RKO (cell line): ENCODE results near the gene YWHAH.

Experiments
- DNase-seq: peaks from one replicate; pipeline ENCODE4 v3.0.0-alpha.2; 2016; ENCODE audit warnings: low spot score

Gene YWHAH

GRCh38 chr22:31943978-31944699 lies at the start of gene YWHAH:
TSS of gene YWHAH (plus strand) at chr22:31944535. CDS start at chr22:31944734, 199 bp downstream.
- DNase-seq = peak; percentile 92

- no peak for DNase-seq
Measured at GRCh38 chr22:31895411-31896123, 48.8 kb upstream of the YWHAH start.

GRCh38 chr22:31896472-31896871 lies 47.9 kb upstream of the YWHAH start:
- DNase-seq = no peak

GRCh38 chr22:31897842-31898805 lies 46.2 kb upstream of the YWHAH start:
- DNase-seq = no peak

GRCh38 chr22:31898926-31899325 lies 45.4 kb upstream of the YWHAH start:
- DNase-seq = no peak

- no peak for DNase-seq
Measured at GRCh38 chr22:31899669-31900068, 44.7 kb upstream of the YWHAH start.

- DNase-seq = no peak
Measured at GRCh38 chr22:31901388-31902137, 42.8 kb upstream of the YWHAH start.

- no peak for DNase-seq
Measured at GRCh38 chr22:31904651-31905050, 39.7 kb upstream of the YWHAH start.

- DNase-seq = no peak
Measured at GRCh38 chr22:31905356-31905755, 39.0 kb upstream of the YWHAH start.

- DNase-seq = no peak
Measured at GRCh38 chr22:31906086-31906485, 38.2 kb upstream of the YWHAH start.

GRCh38 chr22:31906569-31906968 lies 37.8 kb upstream of the YWHAH start:
- no peak for DNase-seq

- no peak for DNase-seq
Measured at GRCh38 chr22:31909977-31910376, 34.4 kb upstream of the YWHAH start.

- no peak for DNase-seq
Measured at GRCh38 chr22:31911565-31912406, 32.5 kb upstream of the YWHAH start.

GRCh38 chr22:31912407-31912743 lies 32.0 kb upstream of the YWHAH start:
- DNase-seq = no peak

- no peak for DNase-seq
Measured at GRCh38 chr22:31915586-31915985, 28.7 kb upstream of the YWHAH start.

- DNase-seq = no peak
Measured at GRCh38 chr22:31917227-31917921, 27.0 kb upstream of the YWHAH start.

GRCh38 chr22:31919730-31920129 lies 24.6 kb upstream of the YWHAH start:
- DNase-seq = no peak

GRCh38 chr22:31920306-31920705 lies 24.0 kb upstream of the YWHAH start:
- no peak for DNase-seq

- no peak for DNase-seq
Measured at GRCh38 chr22:31921106-31921505, 23.2 kb upstream of the YWHAH start.

- DNase-seq = no peak
Measured at GRCh38 chr22:31922534-31922933, 21.8 kb upstream of the YWHAH start.
